Hepatocyte (in vitro differentiated cells): Measurements from ENCODE around the gene BAZ1A.

Experiments used
- CTCF ChIP-seq: fragments of 200-600 bp; sonication (generic); IDR thresholded peaks from 2 replicates; pipeline ENCODE4 v1.5.1; 2016; ENCODE audit warnings: antibody characterized with exemption, mild to moderate bottlenecking; ENCODE audit not compliant: poor library complexity
- EZH2 ChIP-seq: fragments of 200-600 bp; sonication (generic); IDR thresholded peaks from 2 replicates; pipeline ENCODE4 v1.6.1; 2016; ENCODE audit warnings: antibody characterized with exemption, mild to moderate bottlenecking, borderline replicate concordance
- EZH2phosphoT487 ChIP-seq: fragments of 200-600 bp; sonication (generic); IDR thresholded peaks from one replicate; pipeline ENCODE4 v1.6.1; 2018; ENCODE audit warnings: antibody characterized with exemption, mild to moderate bottlenecking, low read depth, moderate library complexity; ENCODE audit not compliant: unreplicated experiment, severe bottlenecking

- TF ChIP-seq EZH2phosphoT487 (no peak), CTCF (no peak), EZH2 (no peak)
Measured at GRCh38 chr14:34888186-34888585, 13.0 kb upstream of the BAZ1A start.
